A673 (cell line): ENCODE measurements around the gene TAAR9.
A peak's percentile ranks its signal among the peaks of the same experiment; 100 is the strongest.

Source experiments
- CTCF ChIP-seq: fragments of 300-800, 200-600 bp; sonication (generic); conservative IDR thresholded peaks from 2 replicates; pipeline ENCODE4 v1.5.1; 2017; ENCODE audit warnings: low read depth, mild to moderate bottlenecking, antibody characterized with exemption, low read length, moderate library complexity, mixed read lengths
- EZH2 ChIP-seq: fragments of 200-600 bp; sonication (generic); IDR thresholded peaks from 2 replicates; pipeline ENCODE4 v1.6.1; 2017; ENCODE audit warnings: borderline replicate concordance, low read depth, mild to moderate bottlenecking, mixed read lengths, antibody characterized with exemption, low read length; ENCODE audit not compliant: poor library complexity, severe bottlenecking

DNA sequence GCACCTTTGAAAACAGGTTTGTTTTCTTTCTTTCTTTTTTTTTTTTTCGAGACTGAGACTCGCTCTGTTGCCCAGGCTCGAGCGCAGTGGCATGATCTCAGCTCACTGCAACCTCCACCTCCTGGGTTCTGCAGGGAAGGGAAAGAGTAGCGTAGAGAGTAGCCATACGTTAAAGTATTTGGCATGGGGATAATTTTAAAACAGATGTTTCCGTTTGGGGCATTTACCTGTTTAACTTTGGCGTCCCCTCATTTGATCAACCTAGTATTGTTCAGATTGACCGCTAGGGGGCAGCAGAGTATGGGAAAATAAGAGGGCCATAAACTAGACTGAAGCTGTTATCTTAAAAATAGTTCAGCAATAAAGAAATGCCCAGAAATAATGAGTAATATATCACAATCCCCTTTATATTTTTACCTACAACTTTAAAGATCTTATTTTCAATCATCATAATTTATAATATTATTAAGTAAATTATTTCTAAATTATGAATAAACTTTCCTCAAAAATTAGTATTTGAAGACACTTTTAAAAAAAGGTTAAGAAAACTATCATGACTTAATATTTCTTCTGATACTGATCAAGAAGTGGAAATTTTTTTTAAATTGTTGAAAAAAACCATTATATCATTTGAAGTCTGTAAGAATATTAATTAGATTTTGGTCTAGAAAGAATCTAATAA is 7.6 kb upstream of the TAAR9 start:
- TF ChIP-seq CTCF (peak; percentile 78), EZH2 (no peak)
